ENCODE data around the gene ENAH.
"Not testable (repeated sequence)": the region's sequence is repeated elsewhere in the genome, so short reads cannot be mapped to it uniquely, and the experiment has no call there.

Gene ENAH

GRCh38 chr1:225642177-225642576 is 10.7 kb downstream of the ENAH start:
- DNase-seq = no peak

- DNase-seq = no peak
These were observed 14.1 kb downstream of the ENAH start for GRCh38 chr1:225638853-225639252.

- no peak for DNase-seq
These were observed 15.2 kb downstream of the ENAH start for GRCh38 chr1:225637651-225638199.

- DNase-seq = not testable (repeated sequence)
These were observed 15.9 kb downstream of the ENAH start for GRCh38 chr1:225636992-225637391.

- DNase-seq = no peak
These were observed 17.3 kb downstream of the ENAH start for GRCh38 chr1:225635649-225636048.

GRCh38 chr1:225632836-225633235 is 20.1 kb downstream of the ENAH start:
- not testable (repeated sequence) for DNase-seq

- no peak for DNase-seq
These were observed 21.8 kb downstream of the ENAH start for GRCh38 chr1:225631021-225631663.

- no peak for DNase-seq
These were observed 23.4 kb downstream of the ENAH start for GRCh38 chr1:225629483-225629882.

- DNase-seq = not testable (repeated sequence)
These were observed 24.1 kb downstream of the ENAH start for GRCh38 chr1:225628794-225629193.

- no peak for DNase-seq
These were observed 25.5 kb downstream of the ENAH start for GRCh38 chr1:225627304-225627947.

- no peak for DNase-seq
These were observed 26.2 kb downstream of the ENAH start for GRCh38 chr1:225626698-225627097.

- DNase-seq = no peak
These were observed 35.0 kb downstream of the ENAH start for GRCh38 chr1:225617956-225618355.

- DNase-seq = no peak
These were observed 35.4 kb downstream of the ENAH start for GRCh38 chr1:225617479-225617878.

GRCh38 chr1:225615403-225615790 is 37.5 kb downstream of the ENAH start:
- not testable (repeated sequence) for DNase-seq

GRCh38 chr1:225613006-225613405 is 39.9 kb downstream of the ENAH start:
- no peak for DNase-seq

GRCh38 chr1:225612287-225612686 is 40.6 kb downstream of the ENAH start:
- no peak for DNase-seq

GRCh38 chr1:225611537-225612223 is 41.2 kb downstream of the ENAH start:
- DNase-seq = no peak

- no peak for DNase-seq
These were observed 42.4 kb downstream of the ENAH start for GRCh38 chr1:225610539-225610938.

- no peak for DNase-seq
These were observed 44.7 kb downstream of the ENAH start for GRCh38 chr1:225608014-225608796.

- no peak for DNase-seq
These were observed 45.6 kb downstream of the ENAH start for GRCh38 chr1:225607355-225607754.

GRCh38 chr1:225603538-225604354 is 49.2 kb downstream of the ENAH start:
- no peak for DNase-seq

GRCh38 chr1:225602590-225603206 is 50.2 kb downstream of the ENAH start:
- no peak for DNase-seq

All from activated gamma-delta T cell treated with Interleukin-2 at 50 U/mL for 16 hours (primary cell).